ENCODE measurements around the gene ENSA.
"Not testable (repeated sequence)": the region's sequence is repeated elsewhere in the genome, so short reads cannot be mapped to it uniquely, and the experiment has no call there.

DNA sequence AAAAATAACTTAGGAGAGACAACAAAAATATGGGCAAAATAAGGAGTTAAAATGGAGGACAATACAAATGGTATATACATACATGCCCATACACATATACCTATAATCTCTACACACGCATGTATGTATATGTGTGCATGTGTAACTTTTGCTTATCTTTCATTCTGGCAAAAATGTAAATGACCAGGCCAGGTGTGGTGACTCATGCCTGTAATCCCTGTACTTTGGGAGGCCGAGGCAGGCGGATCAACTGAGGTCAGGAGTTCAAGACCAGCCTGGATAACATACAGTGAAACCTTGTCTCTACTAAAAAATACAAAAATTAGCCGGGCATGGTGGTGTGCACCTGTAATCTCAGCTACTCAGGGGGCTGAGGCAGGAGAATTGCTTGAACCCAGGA lies 31.1 kb downstream of the ENSA start:
- TF ChIP-seq, protein P1, sequence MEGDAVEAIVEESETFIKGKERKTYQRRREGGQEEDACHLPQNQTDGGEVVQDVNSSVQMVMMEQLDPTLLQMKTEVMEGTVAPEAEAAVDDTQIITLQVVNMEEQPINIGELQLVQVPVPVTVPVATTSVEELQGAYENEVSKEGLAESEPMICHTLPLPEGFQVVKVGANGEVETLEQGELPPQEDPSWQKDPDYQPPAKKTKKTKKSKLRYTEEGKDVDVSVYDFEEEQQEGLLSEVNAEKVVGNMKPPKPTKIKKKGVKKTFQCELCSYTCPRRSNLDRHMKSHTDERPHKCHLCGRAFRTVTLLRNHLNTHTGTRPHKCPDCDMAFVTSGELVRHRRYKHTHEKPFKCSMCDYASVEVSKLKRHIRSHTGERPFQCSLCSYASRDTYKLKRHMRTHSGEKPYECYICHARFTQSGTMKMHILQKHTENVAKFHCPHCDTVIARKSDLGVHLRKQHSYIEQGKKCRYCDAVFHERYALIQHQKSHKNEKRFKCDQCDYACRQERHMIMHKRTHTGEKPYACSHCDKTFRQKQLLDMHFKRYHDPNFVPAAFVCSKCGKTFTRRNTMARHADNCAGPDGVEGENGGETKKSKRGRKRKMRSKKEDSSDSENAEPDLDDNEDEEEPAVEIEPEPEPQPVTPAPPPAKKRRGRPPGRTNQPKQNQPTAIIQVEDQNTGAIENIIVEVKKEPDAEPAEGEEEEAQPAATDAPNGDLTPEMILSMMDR (IDR thresholded peaks at IDR 0.05) = not testable (repeated sequence)
- TF ChIP-seq POLR2A, EP300, POLR2AphosphoS5 (IDR thresholded peaks at IDR 0.05): not testable (repeated sequence)

Measured in sigmoid colon (tissue), 4 donors.